Cortex of kidney (tissue), 1 donor: ENCODE results near the gene GNG3.
"Not testable (repeated sequence)": the region's sequence is repeated elsewhere in the genome, so short reads cannot be mapped to it uniquely, and the experiment has no call there.

Experiments
- DNase-seq: peaks from one replicate; lab custom pipeline; 2025; lab: John Stamatoyannopoulos, UW

Gene GNG3

GRCh38 chr11:62707277-62707861 is at the start of gene GNG3, which contains the start of gene BSCL2:
GNG3 (plus strand) TSS chr11:62707676; CDS start chr11:62708296, 620 bp downstream.
BSCL2 (minus strand) TSS chr11:62707424; CDS start chr11:62707195, 229 bp downstream.
- no peak for DNase-seq

- no peak for DNase-seq
These were observed 42.9 kb upstream of the GNG3 start for GRCh38 chr11:62664405-62665074.

GRCh38 chr11:62665075-62665598 is 42.3 kb upstream of the GNG3 start, which contains the start of the genes C11orf98 and CSKMT:
C11orf98 (minus strand) TSS chr11:62665210; CDS start chr11:62665169, 41 bp downstream.
CSKMT (plus strand) TSS chr11:62665312; CDS start chr11:62665880, 568 bp downstream.
- DNase-seq = no peak

GRCh38 chr11:62665599-62666258 is 41.7 kb upstream of the GNG3 start:
- DNase-seq = no peak

- DNase-seq = no peak
These were observed 41.1 kb upstream of the GNG3 start for GRCh38 chr11:62666259-62666926.

- DNase-seq = no peak
These were observed 40.0 kb upstream of the GNG3 start for GRCh38 chr11:62667460-62667859.

GRCh38 chr11:62669420-62670161 is 37.9 kb upstream of the GNG3 start:
- DNase-seq = no peak

GRCh38 chr11:62671236-62671607 is 36.3 kb upstream of the GNG3 start:
- DNase-seq = no peak

GRCh38 chr11:62671608-62672389 is 35.7 kb upstream of the GNG3 start, which contains the start of the genes LBHD1 and UQCC3:
LBHD1 (minus strand) TSS chr11:62672267; CDS start chr11:62670031, 2,236 bp downstream.
UQCC3 (plus strand) TSS chr11:62671673; CDS start chr11:62671746, 73 bp downstream.
- no peak for DNase-seq

- DNase-seq = no peak
These were observed 34.3 kb upstream of the GNG3 start for GRCh38 chr11:62673196-62673525.

- DNase-seq = not testable (repeated sequence)
These were observed 32.1 kb upstream of the GNG3 start for GRCh38 chr11:62675415-62675814.

- no peak for DNase-seq
These were observed 30.8 kb upstream of the GNG3 start for GRCh38 chr11:62676698-62677097.

GRCh38 chr11:62677156-62677555 is 30.3 kb upstream of the GNG3 start:
- DNase-seq = no peak

GRCh38 chr11:62677714-62678113 is 29.8 kb upstream of the GNG3 start:
- DNase-seq = no peak

GRCh38 chr11:62678433-62678769 is 29.1 kb upstream of the GNG3 start:
- no peak for DNase-seq

- DNase-seq = no peak
These were observed 28.4 kb upstream of the GNG3 start, which contains the start of gene UBXN1 for GRCh38 chr11:62678770-62679696. UBXN1 (minus strand) TSS chr11:62679073; CDS start chr11:62678923, 150 bp downstream.

GRCh38 chr11:62680825-62681240 is 26.6 kb upstream of the GNG3 start:
- no peak for DNase-seq

GRCh38 chr11:62682518-62682917 is 25.0 kb upstream of the GNG3 start:
- DNase-seq = no peak
